ENCODE measurements around the gene NCOA3.

- no peak for TF ChIP-seq ZNF8 (CRISPR knock-in tag; IDR thresholded peaks at IDR 0.05)
- TF ChIP-seq ZC3H10 (CRISPR knock-in tag; IDR thresholded peaks at IDR 0.05) = no peak
- no peak for TF ChIP-seq OSR1 (CRISPR knock-in tag; IDR thresholded peaks at IDR 0.05)
- no peak for TF ChIP-seq RARB (CRISPR knock-in tag; IDR thresholded peaks at IDR 0.05)
- no peak for TF ChIP-seq TCF4 (CRISPR knock-in tag; IDR thresholded peaks at IDR 0.05; ENCODE audit: borderline replicate concordance)
- no peak for TF ChIP-seq BACH2 (CRISPR knock-in tag; IDR thresholded peaks at IDR 0.05; ENCODE audit: borderline replicate concordance)
- TF ChIP-seq ARNTL (CRISPR knock-in tag; IDR thresholded peaks at IDR 0.05; ENCODE audit: borderline replicate concordance, low read depth) = no peak
- TF ChIP-seq CSRNP3 (CRISPR knock-in tag; IDR thresholded peaks at IDR 0.05) = no peak
Measured at GRCh38 chr20:47648943-47649342, 147.3 kb downstream of the NCOA3 start.
